Measurements from ENCODE around the gene GIPR. TPM values are rescaled to one million over a fixed set of nuclear protein-coding genes. Genes with fewer than 3 reads are reported as not detected.

GIPR gene
- total RNA-seq, 2 experiments from 2014 or later = 1.8 to 2.3 TPM

DNA sequence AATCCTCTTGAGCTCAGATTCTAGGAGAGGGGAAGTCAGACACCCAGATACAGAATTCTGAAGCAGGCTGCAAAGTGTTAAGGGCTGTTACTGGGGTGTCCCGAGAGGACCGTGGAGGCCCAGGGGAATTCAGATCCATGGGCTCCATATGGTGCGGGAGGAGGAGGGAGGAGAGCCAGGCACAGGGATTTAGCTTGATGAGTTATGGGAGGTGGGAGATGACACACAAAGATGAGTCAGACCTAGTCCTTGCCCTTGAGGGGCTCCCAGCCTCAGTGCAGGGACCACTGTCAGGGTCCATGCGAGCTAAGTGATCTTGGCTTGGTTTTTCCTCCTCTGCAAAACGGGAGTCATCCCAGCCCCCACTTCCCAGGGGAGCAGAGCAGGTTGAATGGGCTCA, 14.4 kb upstream of the GIPR start:
- H3K27ac Mint-ChIP-seq = no peak overlapping the region
- H3K4me1 Mint-ChIP-seq (ENCODE audit: low read depth) = no peaks in the 10 kb centered on the region
- H3K4me3 Mint-ChIP-seq = no peak overlapping the region
- CTCF ChIA-PET = no interaction called here
- intact Hi-C loops (cut with micrococcal nuclease) = no loop called here
- no peaks in the 10 kb centered on the region for H3K36me3 Mint-ChIP-seq (ENCODE audit: low read depth)
- H3K27me3 Mint-ChIP-seq (ENCODE audit: low read depth) = no peaks in the 10 kb centered on the region
- H3K9me3 Mint-ChIP-seq = no peaks in the 10 kb centered on the region
- no peak for DNase-seq

DNA sequence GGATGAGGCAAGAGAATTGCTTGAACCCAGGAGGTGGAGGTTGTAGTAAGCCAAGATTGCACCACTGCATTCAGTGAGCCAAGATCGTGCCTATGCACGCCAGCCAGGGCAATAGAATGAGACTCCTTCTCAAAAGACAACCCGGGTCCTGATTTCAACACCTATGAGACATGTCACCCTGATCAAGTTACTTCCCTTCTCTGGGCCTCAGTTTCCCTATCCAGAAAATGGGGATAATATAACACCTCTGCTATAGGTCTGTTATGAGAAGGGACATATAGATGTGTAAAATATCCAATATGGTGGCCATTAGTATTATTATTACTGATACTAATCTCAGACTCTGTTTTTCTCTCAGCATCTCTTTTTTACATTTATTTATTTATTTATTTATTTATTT, 12.9 kb upstream of the GIPR start:
- Mint-ChIP-seq H3K27me3 (ENCODE audit: low read depth) (no peaks in the 10 kb centered on the region), H3K27ac (no peak overlapping the region), H3K4me1 (ENCODE audit: low read depth) (no peaks in the 10 kb centered on the region), H3K4me3 (no peak overlapping the region), H3K9me3 (no peaks in the 10 kb centered on the region), H3K36me3 (ENCODE audit: low read depth) (no peaks in the 10 kb centered on the region)
- intact Hi-C loops (cut with micrococcal nuclease) = no loop called here
- no peak for DNase-seq
- CTCF ChIA-PET = no interaction called here

DNA sequence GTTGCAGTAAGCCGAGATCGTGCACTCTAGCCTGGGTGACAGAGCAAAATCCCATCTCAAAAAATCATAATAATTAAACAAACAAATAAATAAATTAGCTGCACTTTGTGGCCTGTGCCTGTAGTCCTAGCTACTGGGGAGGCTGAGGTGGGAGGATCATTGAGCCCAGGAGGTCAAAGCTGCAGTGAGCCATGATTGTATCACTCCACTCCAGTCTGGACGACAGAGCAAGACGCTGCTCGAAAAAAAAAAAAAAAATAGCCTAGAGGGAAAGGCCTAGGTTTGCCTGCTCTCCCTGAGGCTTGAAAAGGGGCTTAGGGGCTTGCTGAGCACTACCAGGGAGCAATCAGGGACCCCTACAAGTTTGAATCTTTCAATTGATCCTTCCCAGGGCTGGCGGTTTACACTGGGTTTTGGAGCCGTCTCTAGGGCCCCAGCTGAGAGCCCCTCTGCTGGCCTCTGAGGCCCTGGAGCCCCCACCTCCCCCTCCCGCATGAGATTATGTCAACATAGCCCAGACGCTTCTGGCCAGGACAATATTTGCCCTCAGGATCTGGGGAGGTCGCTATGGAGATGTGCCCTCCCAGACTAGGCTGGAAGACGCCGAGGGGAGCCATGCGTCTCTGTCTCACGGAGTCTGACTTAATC, 10.4 kb upstream of the GIPR start:
- no peaks in the 10 kb centered on the region for H3K36me3 Mint-ChIP-seq (ENCODE audit: low read depth)
- CTCF ChIA-PET = no interaction called here
- H3K9me3 Mint-ChIP-seq = no peaks in the 10 kb centered on the region
- no peak overlapping the region for H3K27ac Mint-ChIP-seq
- no peak for DNase-seq
- intact Hi-C loops (cut with micrococcal nuclease) = no loop called here
- no peaks in the 10 kb centered on the region for H3K4me1 Mint-ChIP-seq (ENCODE audit: low read depth)
- H3K4me3 Mint-ChIP-seq = no peak overlapping the region
- H3K27me3 Mint-ChIP-seq (ENCODE audit: low read depth) = no peaks in the 10 kb centered on the region

DNA sequence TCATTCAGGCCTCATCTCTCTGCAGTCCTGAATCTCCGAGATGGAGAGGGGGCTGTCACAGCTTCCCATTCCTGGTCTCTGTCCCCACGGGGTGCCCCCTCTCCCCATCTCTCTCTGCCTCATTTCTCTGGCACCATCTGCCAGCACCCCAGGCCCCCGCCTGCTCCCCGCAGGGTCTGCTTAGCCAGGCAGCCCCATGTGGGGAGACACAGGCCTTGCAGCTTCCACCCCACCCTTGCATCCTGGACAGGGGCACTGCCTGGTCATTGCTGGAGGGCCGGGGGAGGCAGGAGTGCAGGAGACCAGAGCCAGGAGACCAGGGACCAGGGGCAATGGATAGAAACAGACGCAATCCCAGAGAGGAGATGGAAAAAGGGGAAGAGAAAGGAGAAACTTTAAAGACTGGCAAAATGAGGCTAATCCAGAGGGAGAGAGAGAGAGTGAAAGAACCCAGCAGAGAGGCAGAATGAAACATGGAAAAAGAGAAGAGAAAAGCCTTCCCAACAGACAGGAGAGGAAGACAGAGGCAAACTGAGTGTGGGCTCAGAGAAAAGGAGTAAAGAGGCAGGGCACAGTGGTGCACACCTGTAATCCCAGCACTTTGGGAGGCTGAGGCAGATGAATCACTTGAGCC, 8.8 kb upstream of the GIPR start:
- Mint-ChIP-seq H3K27ac (no peak overlapping the region), H3K4me3 (no peak overlapping the region), H3K27me3 (ENCODE audit: low read depth) (no peaks in the 10 kb centered on the region), H3K9me3 (no peaks in the 10 kb centered on the region), H3K36me3 (ENCODE audit: low read depth) (no peaks in the 10 kb centered on the region), H3K4me1 (ENCODE audit: low read depth) (no peaks in the 10 kb centered on the region)
- CTCF ChIA-PET = no interaction called here
- no peak for DNase-seq
- intact Hi-C loops (cut with micrococcal nuclease) = no loop called here

DNA sequence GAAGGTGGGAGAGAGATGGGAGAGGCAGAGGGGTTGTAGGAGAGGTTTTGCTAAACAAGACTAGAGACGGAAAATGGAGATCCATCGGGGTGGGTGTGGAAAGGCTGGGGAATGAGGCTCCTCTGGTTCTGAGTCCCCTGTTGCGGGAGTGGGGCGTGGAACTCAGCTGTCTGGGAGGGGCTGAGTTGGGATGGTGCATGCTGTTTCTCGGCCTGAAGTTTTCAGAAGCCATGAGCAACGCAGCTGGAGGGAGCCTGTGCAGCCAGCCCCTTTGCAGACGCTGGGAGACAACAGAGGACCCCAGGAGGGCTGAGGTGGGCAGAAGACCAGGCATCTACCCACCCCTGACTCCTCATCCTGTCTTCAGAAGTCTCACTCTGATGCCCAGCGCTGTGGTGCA, 7.4 kb upstream of the GIPR start:
- Mint-ChIP-seq H3K4me1 (ENCODE audit: low read depth) (no peaks in the 10 kb centered on the region), H3K27me3 (ENCODE audit: low read depth) (no peaks in the 10 kb centered on the region), H3K4me3 (no peak overlapping the region), H3K27ac (no peak overlapping the region), H3K9me3 (no peaks in the 10 kb centered on the region), H3K36me3 (ENCODE audit: low read depth) (no peaks in the 10 kb centered on the region)
- DNase-seq = no peak
- intact Hi-C loops (cut with micrococcal nuclease) = no loop called here
- CTCF ChIA-PET = interaction anchor here (0.6 to 0.9 kb wide), 2 partner anchors 64 to 176 kb away, joined by 3 to 4 read pairs; no protein-coding TSS in a partner anchor

DNA sequence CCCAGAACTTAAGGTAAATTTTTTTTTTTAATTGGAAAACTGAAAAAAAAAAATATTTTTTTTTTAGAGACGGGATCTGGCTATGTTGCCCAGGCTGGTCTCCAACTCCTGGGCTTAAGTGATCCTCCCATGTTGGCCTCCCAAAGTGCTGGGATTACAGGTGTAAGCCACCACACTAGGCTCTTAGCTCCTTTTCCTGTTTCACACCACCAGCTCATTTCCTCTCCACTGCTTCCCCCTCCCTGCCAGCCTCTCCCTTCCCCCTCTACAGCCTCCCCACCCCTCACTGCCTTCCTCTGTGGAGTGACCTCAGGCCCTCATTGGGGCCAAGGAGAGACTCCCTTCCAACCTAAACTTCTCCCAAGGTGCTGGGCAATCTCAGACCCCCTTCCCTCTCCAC, 4.2 kb upstream of the GIPR start:
- intact Hi-C loops (cut with micrococcal nuclease) = no loop called here
- Mint-ChIP-seq H3K36me3 (ENCODE audit: low read depth) (no peaks in the 10 kb centered on the region), H3K4me1 (ENCODE audit: low read depth) (peaks cover 14% of the 10 kb centered on the region), H3K27ac (no peak overlapping the region), H3K9me3 (no peaks in the 10 kb centered on the region), H3K27me3 (ENCODE audit: low read depth) (peaks cover 4% of the 10 kb centered on the region), H3K4me3 (no peak overlapping the region)
- CTCF ChIA-PET = no interaction called here
- no peak for DNase-seq

DNA sequence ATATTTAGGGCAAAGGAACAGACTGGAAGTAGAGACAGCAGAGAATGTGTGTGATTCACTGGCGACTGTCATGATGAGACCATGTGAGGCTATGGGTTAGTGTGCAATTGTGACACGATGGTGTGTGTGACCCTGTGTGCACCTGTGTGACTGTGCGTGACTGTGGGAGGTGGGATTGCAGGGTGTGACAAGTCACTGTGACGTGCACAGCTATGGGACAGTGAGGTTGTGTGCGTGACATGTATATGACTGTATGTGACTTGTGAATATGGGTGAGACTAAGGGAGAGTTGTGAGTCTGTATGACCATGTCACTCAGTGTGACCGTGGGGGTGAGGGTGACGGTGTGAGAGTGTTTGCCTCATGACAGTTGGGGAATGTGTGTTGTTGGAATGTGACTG, 3.4 kb upstream of the GIPR start:
- Mint-ChIP-seq H3K36me3 (ENCODE audit: low read depth) (no peaks in the 10 kb centered on the region), H3K4me1 (ENCODE audit: low read depth) (peaks cover 21% of the 10 kb centered on the region), H3K27me3 (ENCODE audit: low read depth) (peaks cover 7% of the 10 kb centered on the region), H3K4me3 (no peak overlapping the region), H3K27ac (no peak overlapping the region), H3K9me3 (no peaks in the 10 kb centered on the region)
- DNase-seq = no peak
- intact Hi-C loops (cut with micrococcal nuclease) = no loop called here
- CTCF ChIA-PET = no interaction called here

DNA sequence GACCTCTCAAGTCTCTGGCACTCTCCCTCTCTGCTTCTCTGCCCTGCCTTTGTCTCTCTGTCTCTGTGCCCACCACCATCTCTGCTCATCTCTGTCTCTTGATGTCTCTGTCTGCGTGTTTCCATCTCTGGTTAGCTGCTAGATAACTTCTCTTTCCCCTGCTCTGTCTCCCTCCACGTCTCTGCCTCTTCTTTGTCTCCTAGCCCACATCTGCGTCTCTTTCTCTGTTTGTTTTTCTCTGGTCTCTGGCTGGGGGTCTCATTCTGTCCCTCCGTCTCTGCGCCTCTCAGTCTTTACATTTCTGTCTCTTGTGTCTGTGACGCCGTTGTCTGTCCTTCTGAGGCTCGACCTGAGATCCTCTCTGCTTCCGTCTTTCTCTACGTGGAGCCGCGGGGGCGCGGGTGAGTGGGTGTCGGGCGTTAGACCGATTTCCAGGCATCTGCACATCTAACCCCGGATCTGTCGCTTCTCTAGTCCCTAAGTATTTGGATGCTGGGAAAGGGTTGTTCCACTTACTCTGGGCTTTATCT, 386 bp downstream of the GIPR start:
- Mint-ChIP-seq H3K9me3 (no peaks in the 10 kb centered on the region), H3K36me3 (ENCODE audit: low read depth) (no peaks in the 10 kb centered on the region), H3K27ac (no peak overlapping the region), H3K4me1 (ENCODE audit: low read depth) (peaks cover 36% of the 10 kb centered on the region), H3K4me3 (peak overlapping the region; percentile 75), H3K27me3 (ENCODE audit: low read depth) (peaks cover 20% of the 10 kb centered on the region)
- CTCF ChIA-PET = interaction anchor here (1.0 kb wide), 1 partner anchor 78 kb away, joined by 3 read pairs; no protein-coding TSS in a partner anchor
- intact Hi-C loops (cut with micrococcal nuclease) = loop anchor here (1.0 to 2.0 kb wide), 2 partner anchors 13 to 218 kb away; no protein-coding TSS in a partner anchor
- peak; percentile 53 for DNase-seq

DNA sequence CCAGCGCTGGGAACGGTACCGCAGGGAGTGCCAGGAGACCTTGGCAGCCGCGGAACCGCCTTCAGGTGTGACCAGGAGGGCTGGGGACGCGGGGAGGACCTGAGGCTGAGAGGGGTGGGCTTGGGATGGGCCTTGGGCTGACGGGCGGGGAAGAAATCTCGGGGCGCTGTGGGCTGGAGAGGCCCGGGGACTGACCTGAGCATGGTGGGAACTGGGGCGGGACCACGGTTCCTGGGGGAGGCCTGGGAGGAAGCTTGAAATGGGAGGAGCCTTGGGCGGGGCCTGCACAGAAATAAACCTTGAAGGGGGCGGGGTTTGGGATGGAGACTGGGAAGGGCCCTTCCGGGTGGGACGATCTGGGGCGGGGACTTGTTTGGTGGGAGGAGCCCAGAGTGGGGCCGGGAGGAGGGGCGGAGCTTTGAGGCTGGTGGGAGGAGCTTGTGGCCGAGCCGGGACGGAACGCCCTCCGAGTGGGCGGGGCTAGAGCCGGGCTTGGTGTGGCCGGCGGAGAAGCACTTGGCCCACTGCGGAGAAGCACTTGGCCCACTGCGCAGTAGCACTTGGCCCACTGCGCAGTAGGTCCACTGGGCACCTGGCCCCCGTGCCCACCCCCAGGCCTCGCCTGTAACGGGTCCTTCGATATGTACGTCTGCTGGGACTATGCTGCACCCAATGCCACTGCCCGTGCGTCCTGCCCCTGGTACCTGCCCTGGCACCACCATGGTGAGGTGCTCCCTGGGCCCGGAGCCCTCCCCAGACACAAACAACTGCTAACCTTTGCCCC, 2.8 kb downstream of the GIPR start:
- Mint-ChIP-seq H3K4me3 (peak overlapping the region; percentile 41), H3K36me3 (ENCODE audit: low read depth) (no peaks in the 10 kb centered on the region), H3K4me1 (ENCODE audit: low read depth) (peaks cover 36% of the 10 kb centered on the region), H3K27me3 (ENCODE audit: low read depth) (peaks cover 20% of the 10 kb centered on the region), H3K27ac (no peak overlapping the region), H3K9me3 (no peaks in the 10 kb centered on the region)
- peak; percentile 78 for DNase-seq
- CTCF ChIA-PET = interaction anchor here (1.0 kb wide), 2 partner anchors 10 to 28 kb away, joined by 4 read pairs; no protein-coding TSS in a partner anchor
- intact Hi-C loops (cut with micrococcal nuclease) = no loop called here

DNA sequence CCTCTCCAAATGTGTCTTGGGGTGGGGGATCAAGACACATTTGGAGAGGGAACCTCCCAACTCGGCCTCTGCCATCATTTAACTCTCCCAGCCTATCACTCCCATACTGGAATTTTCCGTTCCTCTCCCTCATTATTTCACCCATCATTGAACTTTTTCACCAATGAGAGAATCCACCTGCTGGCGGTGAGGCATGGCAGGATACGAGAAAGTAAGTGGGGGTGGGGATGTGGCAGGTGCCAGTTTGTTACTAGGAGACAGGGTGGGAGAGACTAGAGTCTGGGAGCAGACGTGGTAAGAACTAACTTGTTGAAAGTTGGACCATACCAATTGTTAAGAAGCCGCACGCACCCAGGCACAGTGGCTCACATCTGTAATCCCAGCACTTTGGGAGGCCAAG, 6.9 kb downstream of the GIPR start:
- H3K27ac Mint-ChIP-seq = no peak overlapping the region
- peaks cover 24% of the 10 kb centered on the region for H3K4me1 Mint-ChIP-seq (ENCODE audit: low read depth)
- intact Hi-C loops (cut with micrococcal nuclease) = no loop called here
- H3K9me3 Mint-ChIP-seq = no peaks in the 10 kb centered on the region
- DNase-seq = no peak
- H3K36me3 Mint-ChIP-seq (ENCODE audit: low read depth) = no peaks in the 10 kb centered on the region
- H3K4me3 Mint-ChIP-seq = no peak overlapping the region
- CTCF ChIA-PET = interaction anchor here (8.2 kb wide), 1 partner anchor 17 kb away, joined by 73 read pairs; the partner anchor contains the start of genes QPCTL and SNRPD2
- H3K27me3 Mint-ChIP-seq (ENCODE audit: low read depth) = peaks cover 10% of the 10 kb centered on the region

DNA sequence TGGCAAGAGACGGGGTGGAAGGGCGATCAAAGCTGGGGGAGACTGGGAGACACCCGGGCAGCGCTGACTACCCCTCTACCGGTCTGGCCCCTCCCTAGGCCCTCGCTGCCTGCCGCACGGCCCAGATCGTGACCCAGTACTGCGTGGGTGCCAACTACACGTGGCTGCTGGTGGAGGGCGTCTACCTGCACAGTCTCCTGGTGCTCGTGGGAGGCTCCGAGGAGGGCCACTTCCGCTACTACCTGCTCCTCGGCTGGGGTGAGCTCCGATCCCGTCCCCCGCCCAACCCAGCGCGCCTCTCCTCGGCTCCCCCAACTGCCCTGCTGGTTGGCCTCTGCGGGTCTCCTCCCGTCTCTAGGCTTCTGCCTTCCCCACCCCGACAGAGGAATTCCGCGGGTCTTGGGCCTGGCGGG, 8.8 kb downstream of the GIPR start:
- H3K4me1 Mint-ChIP-seq (ENCODE audit: low read depth) = peaks cover 15% of the 10 kb centered on the region
- intact Hi-C loops (cut with micrococcal nuclease) = loop anchor here (1.0 to 2.0 kb wide), 3 partner anchors 8 to 40 kb away; partner anchors contain the start of gene QPCTL
- CTCF ChIA-PET = interaction anchor here (0.8 to 8.2 kb wide), 7 partner anchors 11 to 118 kb away, joined by 3 to 73 read pairs (median 6); partner anchors contain the start of genes QPCTL and SNRPD2
- H3K36me3 Mint-ChIP-seq (ENCODE audit: low read depth) = no peaks in the 10 kb centered on the region
- H3K9me3 Mint-ChIP-seq = no peaks in the 10 kb centered on the region
- peak; percentile 63 for DNase-seq
- no peak overlapping the region for H3K27ac Mint-ChIP-seq
- H3K4me3 Mint-ChIP-seq = peak overlapping the region; percentile 60
- H3K27me3 Mint-ChIP-seq (ENCODE audit: low read depth) = no peaks in the 10 kb centered on the region
